ENCODE measurements around the gene CNTNAP5.

DNA sequence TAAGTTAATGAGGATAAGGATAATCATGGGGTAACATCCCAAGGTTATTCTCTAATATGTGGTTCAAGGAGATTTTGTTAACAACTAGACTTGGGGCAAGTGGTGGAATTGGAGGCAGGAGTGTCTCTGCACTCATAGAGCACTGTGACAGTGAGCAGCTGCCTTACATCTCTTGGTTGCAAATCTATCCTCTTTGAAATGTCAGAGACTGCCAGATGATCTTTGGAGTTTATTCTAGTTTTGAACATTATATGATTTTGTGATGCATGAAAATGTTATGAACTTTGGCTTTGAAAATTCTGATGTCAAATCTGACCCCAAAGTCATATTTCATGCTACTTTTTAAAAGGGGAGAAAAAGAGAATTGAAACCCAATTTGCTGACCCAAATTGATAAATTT lies 861.1 kb downstream of the CNTNAP5 start:
- TF ChIP-seq EZH2 (IDR thresholded peaks at IDR 0.05; ENCODE audit: borderline replicate concordance) (no peak), CTCF (IDR thresholded peaks at IDR 0.05; ENCODE audit: poor library complexity) (no peak)
